ENCODE data around the gene RPLP1. TPM values are rescaled to one million over a fixed set of nuclear protein-coding genes. Genes with fewer than 3 reads are reported as not detected.

RPLP1 gene
- total RNA-seq, 2 donors from 2014 or later = 1,031 to 1,042 TPM

Other genes with a start within 250 kb of the RPLP1 start
- 1 to 10 TPM in 1 of 2 donors, under 1 TPM in 1; 0.62 to 1.2 TPM for gene PAQR5, start 153.9 kb upstream of the RPLP1 start, total RNA-seq
- gene KIF23, start 38.5 kb upstream of the RPLP1 start, total RNA-seq = 1 to 10 TPM in 1 of 2 donors, under 1 TPM in 1; 0.82 to 1.1 TPM